ENCODE data around the gene FAM168B. TPM values are rescaled to one million over a fixed set of nuclear protein-coding genes. Genes with fewer than 3 reads are reported as not detected.
A peak's percentile ranks its signal among the peaks of the same experiment; 100 is the strongest.

FAM168B gene
- polyA plus RNA-seq, 2 of the 4 experiments (the other 2 are of a cell fraction) = 83.2 to 86.8 TPM

DNA sequence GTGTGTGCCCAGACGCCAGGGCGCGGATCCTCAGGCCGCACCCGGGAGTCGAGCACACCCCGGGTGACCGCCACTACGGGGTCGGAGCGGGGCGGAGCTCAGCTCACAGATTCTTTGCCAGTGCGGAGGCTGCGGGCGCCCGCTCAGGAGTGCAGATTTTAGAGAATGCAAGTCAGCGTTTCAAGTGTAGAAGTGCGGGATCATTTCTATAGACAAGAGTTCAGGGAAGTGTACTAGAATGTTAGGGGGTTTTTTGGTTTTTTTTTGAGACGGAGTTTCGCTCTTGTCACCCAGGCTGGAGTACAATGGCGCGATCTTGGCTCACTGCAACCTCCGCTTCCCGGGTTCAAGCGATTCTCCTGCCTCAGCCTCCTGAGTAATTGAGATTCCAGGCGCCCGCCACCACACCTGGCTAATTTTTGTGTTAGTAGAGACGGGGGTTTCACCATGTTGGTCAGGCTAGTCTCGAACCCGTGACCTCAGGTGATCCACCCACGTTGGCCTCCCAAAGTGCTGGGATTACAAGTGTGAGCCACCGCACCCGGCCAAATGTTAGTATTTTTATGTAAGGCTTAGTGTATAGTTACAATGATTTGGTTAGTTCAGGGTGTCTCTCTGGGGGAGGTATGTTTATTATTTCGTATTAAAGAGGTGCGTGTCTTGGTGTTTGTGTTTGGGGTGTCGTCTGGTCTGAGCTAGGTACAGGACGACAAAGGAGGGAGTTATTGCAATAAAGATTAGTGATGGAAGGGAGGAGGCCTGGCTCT lies 619 bp upstream of the FAM168B start (continued):
- TF ChIP-seq REST (IDR thresholded peaks at IDR 0.05) (no peak), RCOR1 (IDR thresholded peaks at IDR 0.05; ENCODE audit: low read depth, low read length) (no peak), KDM1A (IDR thresholded peaks at IDR 0.05; ENCODE audit: low read depth) (0 out of 2 replicates have a peak, but pooled peaks have one; percentile 46), BHLHE40 (IDR thresholded peaks at IDR 0.05; ENCODE audit: low read depth, low read length) (no peak), ZNF302 (CRISPR knock-in tag; IDR thresholded peaks at IDR 0.05) (no peak), MAFK (IDR thresholded peaks at IDR 0.05; ENCODE audit: partially characterized antibody) (peak; percentile 45), TFCP2L1 (CRISPR knock-in tag; IDR thresholded peaks at IDR 0.05) (no peak), GATA3 (IDR thresholded peaks at IDR 0.05; ENCODE audit: borderline replicate concordance) (no peak), ZFP36 (IDR thresholded peaks at IDR 0.05; ENCODE audit: borderline replicate concordance, partially characterized antibody) (no peak)

- H3K4me2 ChIP-seq = peak overlapping the region; percentile 84
- peak overlapping the region; percentile 96 to 99 for H3K27ac ChIP-seq
- POLR2A ChIA-PET = interaction anchor here (1.3 to 4.0 kb wide), 3 partner anchors 8 to 75 kb away, joined by 5 to 43 read pairs (median 9); partner anchors contain the start of gene PLEKHB2
- CTCF ChIA-PET = interaction anchor here (0.6 to 2.1 kb wide), 5 partner anchors 9 to 264 kb away, joined by 3 to 6 read pairs (median 4); partner anchors contain the start of gene PLEKHB2
- H3K4me1 ChIP-seq = peaks cover 16% of the 10 kb centered on the region; the same call in 2 of the 3 replicates
- ATAC-seq (no peak), FAIRE-seq (no peak), DNase-seq (ENCODE audit: low read depth in 1 of 2, low spot score in 1 of 2) (peak in 1 of 2 experiments; percentile 17)
- 1% methylated on average over 21 of the region's 26 CpGs for WGBS (ENCODE audit: missing lambda C conversion rate)
- H3K4me3 ChIP-seq = peak overlapping the region; percentile 88
- TF ChIP-seq E2F6 (IDR thresholded peaks at IDR 0.05; ENCODE audit: borderline replicate concordance, low read depth) = no peak
- TF ChIP-seq SMC3 (IDR thresholded peaks at IDR 0.05) = no peak
- no peak for TF ChIP-seq TFCP2L1 (CRISPR knock-in tag; IDR thresholded peaks at IDR 0.05)
- TF ChIP-seq RCOR1 (IDR thresholded peaks at IDR 0.05; ENCODE audit: low read depth, low read length) = no peak
- TF ChIP-seq NPAS2 (CRISPR knock-in tag; IDR thresholded peaks at IDR 0.05; ENCODE audit: borderline replicate concordance) = no peak
- no peak for TF ChIP-seq TP53 (CRISPR knock-in tag; IDR thresholded peaks at IDR 0.05)
- no peak for TF ChIP-seq ESRRA (IDR thresholded peaks at IDR 0.05; ENCODE audit: borderline replicate concordance, low read length)
- no peak for TF ChIP-seq HDAC2 (IDR thresholded peaks at IDR 0.05)
- TF ChIP-seq ZC3H11A (IDR thresholded peaks at IDR 0.05) = no peak
- no peak for TF ChIP-seq MAZ (IDR thresholded peaks at IDR 0.05; ENCODE audit: borderline replicate concordance, low read depth, low read length)
- TF ChIP-seq RAD21 (conservative IDR thresholded peaks at IDR 0.05 in 1 of 2, IDR thresholded peaks at IDR 0.05 in 1 of 2) = no peak
- H3K9me3 ChIP-seq = no peaks in the 10 kb centered on the region
These were observed 728 bp downstream of the FAM168B start for GRCh38 chr2:131092458-131093005.

DNA sequence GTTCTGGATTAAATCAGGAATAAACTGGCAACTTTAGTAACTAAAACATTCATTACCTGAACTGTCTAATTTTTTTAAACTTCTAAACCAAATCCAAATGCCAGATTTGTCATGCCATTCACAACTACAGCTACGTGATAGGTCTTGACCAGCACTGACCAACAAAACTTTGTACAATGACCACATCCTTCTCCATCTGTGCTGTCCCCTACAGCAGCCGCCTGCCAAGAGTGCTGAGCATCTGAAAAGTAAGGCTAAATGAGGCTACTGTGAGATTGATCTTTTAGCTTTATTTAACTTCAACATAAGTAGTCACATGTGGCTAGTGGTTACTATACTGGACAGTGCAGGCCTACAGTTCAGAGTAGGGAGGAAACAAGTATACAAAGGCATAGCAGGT lies 7.6 kb downstream of the FAM168B start:
- TF ChIP-seq SREBF2 (IDR thresholded peaks at IDR 0.05) = no peak
- no peak for TF ChIP-seq PHF8 (IDR thresholded peaks at IDR 0.05; ENCODE audit: borderline replicate concordance, low read depth)
- no peak for TF ChIP-seq CBX8 (IDR thresholded peaks at IDR 0.05)
- no peak for TF ChIP-seq CHD4 (IDR thresholded peaks at IDR 0.05; ENCODE audit: borderline replicate concordance)
- no peak for TF ChIP-seq CHD2 (IDR thresholded peaks at IDR 0.05; ENCODE audit: low read length, partially characterized antibody)
- TF ChIP-seq JUNB (IDR thresholded peaks at IDR 0.05) = no peak
- TF ChIP-seq TFCP2L1 (CRISPR knock-in tag; IDR thresholded peaks at IDR 0.05) = no peak
- TF ChIP-seq RAD21 (conservative IDR thresholded peaks at IDR 0.05 in 1 of 2, IDR thresholded peaks at IDR 0.05 in 1 of 2) = no peak
- no peak for TF ChIP-seq ZFP36 (IDR thresholded peaks at IDR 0.05; ENCODE audit: borderline replicate concordance, partially characterized antibody)
- TF ChIP-seq, protein P1, sequence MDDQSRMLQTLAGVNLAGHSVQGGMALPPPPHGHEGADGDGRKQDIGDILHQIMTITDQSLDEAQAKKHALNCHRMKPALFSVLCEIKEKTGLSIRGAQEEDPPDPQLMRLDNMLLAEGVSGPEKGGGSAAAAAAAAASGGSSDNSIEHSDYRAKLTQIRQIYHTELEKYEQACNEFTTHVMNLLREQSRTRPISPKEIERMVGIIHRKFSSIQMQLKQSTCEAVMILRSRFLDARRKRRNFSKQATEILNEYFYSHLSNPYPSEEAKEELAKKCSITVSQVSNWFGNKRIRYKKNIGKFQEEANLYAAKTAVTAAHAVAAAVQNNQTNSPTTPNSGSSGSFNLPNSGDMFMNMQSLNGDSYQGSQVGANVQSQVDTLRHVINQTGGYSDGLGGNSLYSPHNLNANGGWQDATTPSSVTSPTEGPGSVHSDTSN (IDR thresholded peaks at IDR 0.05) = no peak
- no peak for TF ChIP-seq ZNF302 (CRISPR knock-in tag; IDR thresholded peaks at IDR 0.05)
- no peak for TF ChIP-seq HOXB13 (CRISPR knock-in tag; IDR thresholded peaks at IDR 0.05; ENCODE audit: low read depth)
- TF ChIP-seq POLR2A (IDR thresholded peaks at IDR 0.05; ENCODE audit: low read length) = no peak
- no peak for TF ChIP-seq HDAC2 (IDR thresholded peaks at IDR 0.05)
- no peak for TF ChIP-seq MAFK (IDR thresholded peaks at IDR 0.05; ENCODE audit: partially characterized antibody)
- no peak for TF ChIP-seq HOXA7 (CRISPR knock-in tag; IDR thresholded peaks at IDR 0.05)
- DNase-seq (ENCODE audit: low read depth in 1 of 2, low spot score in 1 of 2) = no peak
- Histone ChIP-seq H3K9me3 (no peaks in the 10 kb centered on the region), H3K4me3 (no peak overlapping the region), H3K27ac (no peak overlapping the region), H3K4me2 (no peak overlapping the region), H3K4me1 (no peaks in the 10 kb centered on the region)
- POLR2A ChIA-PET = no interaction called here
- no peak for FAIRE-seq
- ATAC-seq = peak in 1 of 2 experiments; percentile 28; a peak in 3 of 6 replicates
- CTCF ChIA-PET = interaction anchor here (1.5 kb wide), 1 partner anchor 13 kb away, joined by 3 read pairs; no protein-coding TSS in a partner anchor
- whole genome bisulfite sequencing (ENCODE audit: missing lambda C conversion rate) = 89% methylated on average over 2 of the region's 2 CpGs

Measured in A549 (cell line).